Skin of body (tissue), 3 donors: ENCODE data around the gene DHX15. TPM values are rescaled to one million over a fixed set of nuclear protein-coding genes. Genes with fewer than 3 reads are reported as not detected.
A peak's percentile ranks its signal among the peaks of the same experiment; 100 is the strongest.

Experiments used
- DNase-seq: peaks from one replicate; lab custom pipeline; 2025; lab: John Stamatoyannopoulos, UW
- small RNA-seq: library from RNA; depleted of rRNA; stranded (forward); fragments of <200 nt; gene quantifications from one replicate; pipeline ENCODE3, GENCODE V24; 2014; ENCODE audit warnings: low replicate concordance
- total RNA-seq: library from RNA; depleted of rRNA; stranded (reverse); fragments of >200 nt; gene quantifications from one replicate; pipeline ENCODE4 v1.2.3, GENCODE V29; 2014

The DHX15 gene
- total RNA-seq, 1 donor from 2014 or later, result 187 TPM

DNA sequence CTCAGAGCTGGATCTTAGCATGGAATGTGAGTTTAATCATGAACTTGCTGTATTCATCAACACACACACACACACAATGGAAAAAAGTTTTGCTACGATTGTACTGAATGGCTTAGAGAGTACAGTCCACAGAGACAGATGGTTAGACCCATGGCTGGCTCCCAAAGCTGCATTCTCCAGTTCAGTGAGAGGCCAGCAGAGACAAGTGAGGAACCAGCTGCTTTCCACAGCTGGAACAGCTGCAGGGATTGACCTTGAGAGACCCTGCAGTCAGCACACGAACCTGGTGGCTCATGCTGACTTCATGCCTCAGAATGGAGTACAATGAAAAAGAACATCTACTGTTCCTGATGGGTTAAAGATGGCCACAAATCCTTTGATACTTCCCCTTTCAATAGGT, 94.5 kb downstream of the DHX15 start:
- peak; percentile 66 for DNase-seq

DNA sequence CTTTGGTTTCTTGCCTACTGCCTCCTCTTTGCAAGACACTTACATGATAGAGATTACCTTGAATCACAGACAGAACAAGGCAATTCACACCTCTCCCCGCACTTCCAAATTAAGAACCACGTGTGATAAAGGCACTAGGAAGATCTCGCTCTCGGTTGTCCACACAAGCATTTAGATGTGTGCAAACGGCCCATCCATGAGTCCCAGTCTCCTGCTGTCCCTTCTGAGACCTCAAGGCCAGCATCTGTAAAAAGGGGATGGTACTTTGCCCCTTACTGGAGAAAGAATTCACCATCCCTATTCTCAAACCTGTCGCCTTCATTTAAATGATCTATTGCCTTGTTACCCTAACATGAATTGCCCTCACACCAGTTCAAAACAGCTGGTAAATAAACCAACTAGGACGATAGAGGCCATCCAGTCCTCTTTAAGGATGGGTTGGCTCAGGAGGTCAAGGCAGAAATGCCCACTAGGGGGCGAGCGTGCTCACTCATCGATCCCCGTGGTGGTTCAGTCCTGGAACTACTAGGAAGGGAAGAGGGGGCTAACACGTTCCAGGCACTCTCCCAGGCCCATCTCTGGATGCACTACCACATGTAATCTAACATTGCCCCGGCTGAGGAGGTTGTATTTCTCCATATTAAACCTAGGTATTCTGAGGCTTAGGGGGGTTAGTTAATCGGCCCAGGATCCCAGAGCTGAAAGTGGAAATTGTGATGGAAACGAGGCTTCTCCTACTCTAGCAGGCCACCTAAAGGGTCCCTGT, 95.8 kb downstream of the DHX15 start:
- DNase-seq, result peak; percentile 43

DNA sequence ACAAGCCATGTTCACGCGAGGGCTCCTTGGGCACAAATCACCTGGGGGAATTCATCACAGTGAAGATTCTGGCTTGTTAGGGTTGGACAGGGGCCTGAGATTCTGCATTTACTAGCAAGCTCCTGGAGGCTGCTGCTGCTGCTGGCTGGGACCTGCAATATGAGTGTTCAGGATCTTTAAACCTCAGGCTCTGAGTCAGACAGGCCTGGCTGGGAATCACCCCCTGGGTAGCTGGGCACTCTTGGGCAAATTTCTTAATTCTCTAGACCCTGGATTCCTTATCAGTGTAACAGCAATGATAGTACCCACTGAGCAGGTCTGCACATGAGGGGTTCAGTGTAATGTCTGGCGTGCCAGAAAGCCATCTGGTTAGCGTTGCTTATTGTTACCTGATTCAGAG, 101.5 kb downstream of the DHX15 start:
- no peak for DNase-seq

DNA sequence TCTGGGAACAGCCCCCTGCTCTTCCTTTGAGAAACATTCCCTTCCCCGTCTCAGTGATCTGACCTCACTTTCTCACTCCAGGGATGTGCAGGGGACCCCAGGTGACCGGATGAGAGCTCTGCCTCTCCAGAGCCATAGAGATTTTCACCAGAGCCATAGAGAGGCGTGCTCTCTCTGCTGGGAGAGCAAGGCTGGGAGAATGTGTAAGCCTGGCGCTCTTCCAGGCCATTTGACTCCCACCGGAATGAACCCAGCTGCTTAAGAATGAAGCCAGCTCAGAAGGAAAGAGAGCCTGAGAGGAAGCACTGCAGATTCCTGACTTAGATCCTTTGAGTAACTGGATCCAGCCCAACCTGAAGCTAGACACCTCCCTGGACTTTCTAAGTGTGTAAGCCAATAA, 106.4 kb downstream of the DHX15 start:
- DNase-seq, result peak; percentile 71

Small RNA genes lying within 50 kb of the gene (small RNA-seq; reads per million reads assigned to genes)
- gene MIR573 (not detected), gene RN7SL16P (not detected)

Other genes with a start within 250 kb of the DHX15 start
- 15.2 TPM for gene SOD3, start 211.0 kb upstream of the DHX15 start, total RNA-seq